ENCODE measurements around the gene SBNO1.
"Not testable (repeated sequence)": the region's sequence is repeated elsewhere in the genome, so short reads cannot be mapped to it uniquely, and the experiment has no call there.

Gene SBNO1

GRCh38 chr12:123248996-123249741, 115.5 kb downstream of the SBNO1 start:
- DNase-seq (ENCODE audit: low read depth), result not testable (repeated sequence)

- DNase-seq (ENCODE audit: low read depth), result not testable (repeated sequence)
These were observed 116.5 kb downstream of the SBNO1 start for GRCh38 chr12:123248129-123248528.

- no peak for DNase-seq (ENCODE audit: low read depth)
These were observed 119.0 kb downstream of the SBNO1 start for GRCh38 chr12:123245678-123246077.

- DNase-seq (ENCODE audit: low read depth), result no peak
These were observed 120.9 kb downstream of the SBNO1 start for GRCh38 chr12:123243671-123244262.

GRCh38 chr12:123242116-123242904, 122.3 kb downstream of the SBNO1 start:
- no peak for DNase-seq (ENCODE audit: low read depth)

All from stimulated activated CD8-positive, alpha-beta memory T cell treated with anti-CD3 and anti-CD28 coated beads, Interleukin-12 subunit alpha, Interleukin-12 subunit beta, amount 100 ng/mL, for 4 hours (primary cell).